GM19467 (cell line): ENCODE measurements around the gene FOXO4.

ENCODE experiments used
- ATAC-seq: cut with Tn5 transposase; IDR thresholded peaks from one replicate; pipeline ENCODE4 v1.9.1; 2021; ENCODE audit warnings: mild to moderate bottlenecking, moderate library complexity; ENCODE audit not compliant: unreplicated experiment

FOXO4 gene

GRCh38 chrX:71131510-71131909 lies 35.9 kb downstream of the FOXO4 start:
- no peak for ATAC-seq

GRCh38 chrX:71140440-71140839 lies 44.8 kb downstream of the FOXO4 start:
- no peak for ATAC-seq

GRCh38 chrX:71143508-71143907 lies 47.9 kb downstream of the FOXO4 start:
- ATAC-seq, result no peak

- no peak for ATAC-seq
Measured at GRCh38 chrX:71144651-71145050, 49.0 kb downstream of the FOXO4 start, which contains the start of gene NLGN3. Gene NLGN3, plus strand, starts transcription at chrX:71144841. Its CDS starts 2,909 bp downstream, at chrX:71147750.

GRCh38 chrX:71147496-71148277 lies 52.0 kb downstream of the FOXO4 start:
- no peak for ATAC-seq

- no peak for ATAC-seq
Measured at GRCh38 chrX:71148278-71148663, 52.6 kb downstream of the FOXO4 start.

- ATAC-seq, result no peak
Measured at GRCh38 chrX:71151366-71151765, 55.7 kb downstream of the FOXO4 start.
